H4 (cell line): ENCODE results near the gene ADARB2. TPM values are rescaled to one million over a fixed set of nuclear protein-coding genes. Genes with fewer than 3 reads are reported as not detected.

Source experiments
- DNase-seq: peaks from one replicate; pipeline ENCODE4 v3.0.0-alpha.2; 2015; ENCODE audit warnings: low spot score
- total RNA-seq: library from RNA; depleted of rRNA; stranded (reverse); fragments of >200 nt; shearing (Covaris generic); gene quantifications from 2 replicates; pipeline ENCODE4 v1.2.3, GENCODE V29; 2014

The ADARB2 gene
- total RNA-seq, 1 experiment from 2014 or later: 0.21 TPM

DNA sequence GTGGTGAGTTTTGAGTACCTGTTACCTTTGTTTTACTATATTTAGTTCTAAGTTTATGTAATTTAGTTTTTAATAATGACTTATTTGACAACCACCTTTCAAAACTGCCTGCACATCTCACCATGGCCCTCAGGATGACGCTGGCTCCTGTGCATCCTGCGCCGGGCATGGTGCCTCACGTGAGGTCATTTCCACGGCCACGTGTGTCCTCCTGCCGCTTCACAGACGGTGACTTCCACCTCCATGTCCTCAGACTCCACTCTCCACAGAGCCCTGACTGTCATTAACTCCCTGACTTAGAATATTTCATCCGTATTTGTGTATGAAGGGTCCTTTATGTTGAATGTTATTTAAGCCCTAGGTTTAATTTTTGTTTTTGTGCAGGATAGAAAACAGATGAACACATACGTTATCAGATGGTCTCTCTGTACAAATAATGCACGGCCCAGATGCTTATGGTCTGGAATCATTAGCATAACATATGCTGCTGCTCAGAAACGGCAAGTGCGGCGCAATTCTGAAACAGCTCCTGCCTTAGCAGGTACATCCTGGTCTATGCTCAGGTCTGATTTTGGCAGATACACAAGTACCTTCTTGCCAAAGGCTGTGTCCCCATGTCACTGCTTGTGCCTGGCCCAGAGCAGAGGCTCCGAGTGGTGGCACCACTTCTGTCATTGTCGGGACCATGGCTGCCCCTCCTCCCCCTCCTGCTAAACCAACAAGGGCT lies 525.3 kb downstream of the ADARB2 start:
- no peak for DNase-seq

DNA sequence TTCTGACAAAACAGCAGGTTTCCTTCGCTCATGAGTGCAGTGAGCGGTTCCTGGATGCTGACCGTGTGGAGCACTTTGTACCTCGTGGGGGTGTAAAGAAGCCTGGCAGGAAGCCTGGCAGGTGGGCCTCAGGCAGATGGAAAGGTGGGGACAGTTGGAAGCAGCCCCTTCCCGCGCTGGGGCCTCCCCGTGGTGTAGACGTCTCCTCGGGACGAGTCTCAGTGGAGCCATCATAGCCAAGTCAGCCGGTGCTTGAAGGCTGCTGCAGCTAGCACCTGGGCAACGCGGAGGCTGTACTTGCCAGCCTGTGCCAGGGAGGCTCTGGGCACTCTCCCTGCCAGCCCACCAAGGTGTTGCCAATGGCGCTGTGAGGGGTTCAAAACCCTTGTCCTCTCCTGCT lies 526.7 kb downstream of the ADARB2 start:
- DNase-seq: no peak

GRCh38 chr10:1209355-1209979 lies 527.9 kb downstream of the ADARB2 start:
- DNase-seq: no peak

- DNase-seq: no peak
These were observed 528.7 kb downstream of the ADARB2 start for GRCh38 chr10:1208366-1209311.

DNA sequence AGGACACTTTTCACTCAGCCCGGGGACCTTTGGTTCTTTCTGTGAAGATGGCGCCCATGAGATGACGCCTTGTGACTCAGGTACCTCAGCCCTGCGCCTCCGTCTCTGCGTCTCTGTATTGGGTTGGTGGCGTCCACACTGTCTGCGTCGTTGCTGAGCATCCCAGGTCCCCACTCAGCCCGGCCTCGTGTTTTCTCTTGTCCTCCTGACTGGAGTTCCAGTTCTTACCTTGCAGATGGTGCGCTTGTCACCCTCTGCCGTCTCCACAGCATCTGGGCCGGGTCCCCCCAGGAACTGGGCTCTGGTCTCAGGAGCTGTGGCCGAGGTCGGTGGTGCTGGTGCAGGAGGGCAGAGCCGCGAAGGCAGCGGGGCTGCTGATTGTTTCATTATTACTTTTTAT lies 530.7 kb downstream of the ADARB2 start:
- DNase-seq: no peak

- no peak for DNase-seq
These were observed 531.2 kb downstream of the ADARB2 start for GRCh38 chr10:1206101-1206500.

GRCh38 chr10:1205450-1206030 lies 531.8 kb downstream of the ADARB2 start:
- no peak for DNase-seq

DNA sequence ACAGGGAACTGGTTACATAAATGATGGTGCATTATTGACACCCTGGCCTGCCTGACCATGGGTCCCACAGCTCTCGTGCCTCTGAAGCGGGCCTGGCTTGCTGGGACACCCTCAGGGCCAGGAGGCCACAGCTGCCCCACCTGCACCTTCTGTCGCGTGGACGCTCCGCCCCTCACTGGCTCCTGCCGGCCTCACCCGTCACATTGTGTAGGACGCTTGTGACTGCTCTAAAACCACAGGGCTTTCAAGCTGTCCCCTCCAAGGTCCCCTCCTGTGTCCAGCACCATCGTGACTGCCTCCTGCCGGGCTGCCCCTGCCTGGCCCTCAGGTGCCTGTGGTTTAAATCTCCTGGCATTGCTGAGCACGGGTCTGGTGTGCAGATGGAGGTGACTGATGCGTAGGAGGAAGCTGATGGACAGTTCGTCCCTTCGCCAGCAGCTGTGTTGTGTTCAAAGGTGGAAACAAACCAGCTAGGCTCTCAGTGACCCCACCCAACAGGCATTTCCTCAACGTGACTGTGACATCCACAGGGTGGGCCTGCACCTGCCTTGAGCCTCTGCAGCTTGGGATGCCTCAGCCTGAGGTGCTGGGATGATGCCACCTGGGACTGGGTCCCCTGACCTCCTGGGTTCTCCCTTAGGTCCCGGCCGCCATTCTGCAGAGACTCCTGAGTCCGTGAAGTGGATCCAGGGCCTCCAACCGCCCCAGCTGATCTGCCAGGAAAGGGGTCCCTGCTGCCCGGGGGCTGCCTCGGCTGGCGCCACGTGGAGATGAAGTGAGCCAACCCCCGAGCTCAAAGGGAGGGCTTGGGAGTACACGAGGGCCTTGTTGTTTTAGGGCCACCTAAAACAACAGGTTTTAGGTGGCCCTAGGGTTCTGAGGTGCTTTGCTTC lies 532.6 kb downstream of the ADARB2 start:
- no peak for DNase-seq

DNA sequence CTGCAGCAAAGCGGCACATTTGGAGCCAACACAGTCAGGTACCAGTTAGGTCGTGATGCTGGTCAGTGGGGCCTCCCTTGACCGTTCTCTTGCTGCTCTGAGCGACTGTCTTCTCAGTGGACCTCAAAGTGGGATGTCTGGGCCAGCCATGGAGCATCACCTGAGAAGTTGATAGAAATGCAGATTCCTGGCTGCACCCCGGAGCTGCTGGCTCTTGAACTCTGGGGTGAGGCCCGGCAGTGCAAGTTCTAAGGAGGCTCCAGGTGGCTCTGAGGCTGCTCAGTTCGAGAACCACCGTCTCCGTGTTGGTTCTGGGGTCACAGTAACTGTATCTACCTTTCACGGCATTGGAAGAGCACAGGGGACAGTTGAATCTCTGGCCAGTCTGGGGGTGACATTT lies 533.6 kb downstream of the ADARB2 start:
- DNase-seq: no peak

DNA sequence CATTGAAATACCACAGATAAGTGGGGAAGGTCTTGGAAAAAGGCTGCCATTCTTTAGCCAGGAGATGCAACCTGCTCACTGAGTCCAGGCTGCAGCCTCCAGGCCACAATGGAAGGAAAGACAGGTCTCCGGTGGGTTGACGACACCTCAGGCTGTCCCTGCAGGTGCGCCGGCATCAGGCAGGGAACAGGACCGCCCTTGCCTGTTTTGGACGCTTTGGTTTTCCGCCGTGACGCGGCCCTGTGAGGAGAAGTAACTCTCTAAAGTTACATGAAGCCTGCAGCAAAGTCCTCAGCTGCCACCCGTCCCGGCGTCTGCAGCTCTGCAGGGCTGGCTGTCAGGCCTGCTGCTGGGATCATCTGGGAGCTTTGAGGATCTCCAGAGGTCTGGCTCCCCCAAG lies 534.1 kb downstream of the ADARB2 start:
- no peak for DNase-seq

DNA sequence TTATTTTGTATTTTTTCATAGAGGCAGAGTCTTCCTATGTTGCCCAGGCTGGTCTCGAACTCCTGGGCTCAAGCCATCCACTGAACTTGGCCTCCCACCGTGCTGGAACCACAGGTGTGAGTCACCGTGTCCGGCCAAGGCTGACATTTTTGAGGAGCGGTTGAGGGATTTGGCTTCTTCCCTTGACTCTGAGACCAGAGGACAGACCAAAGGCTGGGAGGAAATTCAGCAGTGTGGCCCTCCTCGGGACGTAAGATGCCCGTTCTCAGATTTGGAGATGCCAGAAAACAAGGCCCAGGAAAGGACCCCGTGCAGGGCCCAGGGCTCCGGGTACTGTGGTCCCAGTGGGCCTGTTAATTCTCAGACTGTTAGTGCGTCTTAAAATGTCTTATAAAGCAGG lies 535.0 kb downstream of the ADARB2 start:
- no peak for DNase-seq

- DNase-seq: no peak
These were observed 536.2 kb downstream of the ADARB2 start for GRCh38 chr10:1200866-1201807.

- no peak for DNase-seq
These were observed 537.2 kb downstream of the ADARB2 start for GRCh38 chr10:1199897-1200721.

DNA sequence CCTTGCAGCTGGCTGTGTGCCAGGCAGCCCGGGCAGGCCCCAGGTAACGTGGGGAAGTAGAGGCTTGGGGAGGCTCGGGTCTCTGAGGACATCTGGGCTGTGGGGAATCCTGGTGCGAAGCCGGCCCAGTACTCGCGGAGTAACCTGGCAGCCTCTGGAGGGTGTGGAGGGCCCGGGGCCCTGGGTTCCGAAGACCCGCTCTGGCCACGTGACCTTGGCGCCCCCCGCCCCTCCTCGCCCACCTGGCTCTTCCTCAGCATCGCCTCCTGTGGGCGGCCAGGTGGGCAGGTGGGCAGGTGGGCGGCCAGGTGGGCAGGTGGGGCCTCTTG lies 538.0 kb downstream of the ADARB2 start:
- DNase-seq: no peak

GRCh38 chr10:1198453-1199344 lies 538.6 kb downstream of the ADARB2 start:
- DNase-seq: no peak

- no peak for DNase-seq
These were observed 539.9 kb downstream of the ADARB2 start for GRCh38 chr10:1197384-1197783.

- no peak for DNase-seq
These were observed 540.7 kb downstream of the ADARB2 start for GRCh38 chr10:1196656-1197055.

DNA sequence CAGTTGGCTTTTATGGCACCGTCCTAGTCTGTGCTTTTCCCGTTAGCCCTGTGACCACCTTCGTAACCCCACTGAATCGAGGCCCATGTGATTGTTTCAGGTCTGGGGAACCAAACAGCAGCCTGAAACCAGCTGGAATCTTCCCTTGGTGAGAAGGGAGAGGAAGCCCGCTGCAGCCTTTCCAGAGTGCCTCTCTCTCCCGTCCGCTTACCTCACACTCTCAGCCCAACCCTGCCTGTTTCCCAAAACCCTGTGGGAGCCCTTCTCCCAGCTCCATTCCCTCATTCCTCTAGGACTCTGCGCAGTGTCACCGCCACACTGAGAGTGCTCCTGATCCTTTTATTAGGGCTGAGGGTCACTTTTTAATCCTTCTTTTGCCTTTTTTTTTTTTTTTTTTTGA lies 541.5 kb downstream of the ADARB2 start:
- no peak for DNase-seq
